Duodenal mucosa (tissue), 2 donors: ENCODE measurements around the gene SCYGR3.

Experiments
- H3K27ac ChIP-seq: one replicate; pipeline ENCODE4 v1.7.0; 2013; ENCODE audit warnings: low read depth, low read length
- H3K27me3 ChIP-seq, 2 donors: one replicate each; pipeline ENCODE4 v1.7.0; 2013; ENCODE audit warnings: low read length in 2 of 2, control low read depth in 1 of 2; ENCODE audit not compliant: insufficient read depth in 2 of 2, control insufficient read depth in 1 of 2
- H3K36me3 ChIP-seq, 2 donors: one replicate each; pipeline ENCODE4 v1.7.0; 2013; ENCODE audit warnings: low read length in 2 of 2, control low read depth in 1 of 2; ENCODE audit not compliant: insufficient read depth in 2 of 2, control insufficient read depth in 1 of 2
- H3K4me1 ChIP-seq, 2 donors: one replicate each; pipeline ENCODE4 v1.7.0; 2013; ENCODE audit warnings: low read length in 2 of 2, control low read depth in 1 of 2; ENCODE audit not compliant: insufficient read depth in 2 of 2, control insufficient read depth in 1 of 2
- H3K4me3 ChIP-seq, 2 donors: one replicate each; pipeline ENCODE4 v1.7.0; 2013; ENCODE audit warnings: low read length in 2 of 2, low read depth in 1 of 2
- H3K9ac ChIP-seq, 2 donors: one replicate each; pipeline ENCODE4 v1.7.0; 2013; ENCODE audit warnings: low read length in 2 of 2, low read depth in 1 of 2
- H3K9me3 ChIP-seq, 2 donors: one replicate each; pipeline ENCODE4 v1.7.0; 2013; ENCODE audit warnings: low read length in 2 of 2, control low read depth in 1 of 2; ENCODE audit not compliant: control insufficient read depth in 1 of 2

SCYGR3 gene

GRCh38 chr2:227568852-227569169 lies 45.8 kb downstream of the SCYGR3 start:
- Histone ChIP-seq H3K9me3 (no peaks in the 10 kb centered on the region), H3K27me3 (no peaks in the 10 kb centered on the region), H3K36me3 (peaks cover 0 to 3% of the 10 kb centered on the region in 2 donors), H3K4me1 (no peaks in the 10 kb centered on the region), H3K4me3 (no peak overlapping the region), H3K9ac (no peak overlapping the region), H3K27ac (no peak overlapping the region)

GRCh38 chr2:227566012-227566411 lies 48.6 kb downstream of the SCYGR3 start:
- Histone ChIP-seq H3K4me3 (no peak overlapping the region), H3K9ac (no peak overlapping the region), H3K27me3 (no peaks in the 10 kb centered on the region), H3K27ac (no peak overlapping the region), H3K4me1 (no peaks in the 10 kb centered on the region), H3K9me3 (no peaks in the 10 kb centered on the region), H3K36me3 (peaks cover 0 to 3% of the 10 kb centered on the region in 2 donors)

- H3K4me3 ChIP-seq, result no peak overlapping the region
- no peaks in the 10 kb centered on the region for H3K9me3 ChIP-seq
- no peak overlapping the region for H3K27ac ChIP-seq
- H3K4me1 ChIP-seq, result no peaks in the 10 kb centered on the region
- no peaks in the 10 kb centered on the region for H3K27me3 ChIP-seq
- H3K9ac ChIP-seq, result no peak overlapping the region
- H3K36me3 ChIP-seq, result peaks cover 0 to 3% of the 10 kb centered on the region in 2 donors
Observed at GRCh38 chr2:227565080-227565479, 49.6 kb downstream of the SCYGR3 start.
